OCI-LY3 (cell line): ENCODE results near the gene EML1.
A peak's percentile ranks its signal among the peaks of the same experiment; 100 is the strongest.

Experiments used
- H2AFZ ChIP-seq: fragments of 200-600, 300-600 bp; shearing (Covaris generic); 2 replicates; pipeline ENCODE4 v1.6.0; 2014; ENCODE audit warnings: antibody characterized with exemption, low read depth, low read length
- H3K27ac ChIP-seq: fragments of 200-600, 300-600 bp; sonication (generic); 2 replicates; pipeline ENCODE4 v1.5.1; 2014; ENCODE audit warnings: mild to moderate bottlenecking, low read length, moderate library complexity, mixed read lengths
- H3K27me3 ChIP-seq: fragments of 200-600, 300-600 bp; sonication (generic); 2 replicates; pipeline ENCODE4 v1.6.1; 2014; ENCODE audit warnings: low read depth, low read length, mixed read lengths
- H3K36me3 ChIP-seq: fragments of 200-600, 300-600 bp; sonication (generic); replicated peaks from 2 replicates; pipeline ENCODE3; 2014; ENCODE audit warnings: low read depth, low read length, mixed read lengths
- H3K4me1 ChIP-seq: fragments of 300-600, 200-600 bp; sonication (generic); 2 replicates; pipeline ENCODE4 v1.6.1; 2014; ENCODE audit warnings: low read length, mixed read lengths
- H3K4me2 ChIP-seq: fragments of 200-600, 300-600 bp; sonication (generic); 2 replicates; pipeline ENCODE4 v1.6.1; 2014; ENCODE audit warnings: low read length, mixed read lengths
- H3K4me3 ChIP-seq: fragments of 300-600, 200-600 bp; sonication (generic); 2 replicates; pipeline ENCODE4 v1.5.1; 2014; ENCODE audit warnings: antibody characterized with exemption, mild to moderate bottlenecking, low read length, moderate library complexity
- H3K79me2 ChIP-seq: fragments of 300-600, 200-600 bp; shearing (Covaris generic); 2 replicates; pipeline ENCODE4 v1.6.1; 2014; ENCODE audit warnings: mild to moderate bottlenecking, low read length, mixed read lengths
- H3K9ac ChIP-seq: fragments of 300-600, 200-600 bp; shearing (Covaris generic); 2 replicates; pipeline ENCODE4 v1.6.0; 2014; ENCODE audit warnings: mild to moderate bottlenecking, low read length, moderate library complexity
- H3K9me3 ChIP-seq: fragments of 200-600, 300-600 bp; shearing (Covaris generic); 2 replicates; pipeline ENCODE4 v1.6.1; 2014; ENCODE audit warnings: low read length, mixed read lengths; ENCODE audit not compliant: insufficient read depth
- H4K20me1 ChIP-seq: fragments of 200-600, 300-600 bp; sonication (generic); 2 replicates; pipeline ENCODE4 v1.6.1; 2016; ENCODE audit warnings: low read length, mixed read lengths; ENCODE audit not compliant: insufficient read depth
- CTCF ChIP-seq: fragments of 200-600, 300-600 bp; sonication (generic); IDR thresholded peaks from 2 replicates; pipeline ENCODE4 v1.5.1; 2014; ENCODE audit warnings: antibody characterized with exemption, low read length, low read depth
- EZH2phosphoT487 ChIP-seq: fragments of 200-600 bp; shearing (Covaris generic); IDR thresholded peaks from 2 replicates; pipeline ENCODE4 v1.6.1; 2018; ENCODE audit warnings: antibody characterized with exemption, mixed run types, low read depth

The EML1 gene

GRCh38 chr14:99789581-99789980 lies 3.6 kb upstream of the EML1 start:
- no peaks in the 10 kb centered on the region for H3K9me3 ChIP-seq
- H3K4me1 ChIP-seq: peaks cover 9% of the 10 kb centered on the region
- no peaks in the 10 kb centered on the region for H3K27me3 ChIP-seq
- no peak overlapping the region for H3K27ac ChIP-seq
- H3K9ac ChIP-seq: no peak overlapping the region
- H3K36me3 ChIP-seq: no peaks in the 10 kb centered on the region
- no peak overlapping the region for H2AFZ ChIP-seq
- no peak overlapping the region for H3K4me3 ChIP-seq
- peak overlapping the region; percentile 23; the same call in 1 of the 2 replicates for H3K4me2 ChIP-seq
- H4K20me1 ChIP-seq: 0 out of 2 replicates have a peak, but pooled peaks cover under 1% of the 10 kb centered on the region
- H3K79me2 ChIP-seq: peaks cover 12% of the 10 kb centered on the region
- TF ChIP-seq EZH2phosphoT487 (no peak), CTCF (no peak)

GRCh38 chr14:99790201-99790977 lies 2.8 kb upstream of the EML1 start:
- no peaks in the 10 kb centered on the region for H3K9me3 ChIP-seq
- no peak overlapping the region for H2AFZ ChIP-seq
- H3K9ac ChIP-seq: no peak overlapping the region
- TF ChIP-seq EZH2phosphoT487 (no peak), CTCF (no peak)
- no peaks in the 10 kb centered on the region for H3K27me3 ChIP-seq
- peaks cover 20% of the 10 kb centered on the region for H3K79me2 ChIP-seq
- no peak overlapping the region for H3K27ac ChIP-seq
- peaks cover 18% of the 10 kb centered on the region for H3K4me1 ChIP-seq
- H4K20me1 ChIP-seq: 0 out of 2 replicates have a peak, but pooled peaks cover 7% of the 10 kb centered on the region
- no peak overlapping the region for H3K4me3 ChIP-seq
- H3K4me2 ChIP-seq: no peak overlapping the region
- H3K36me3 ChIP-seq: no peaks in the 10 kb centered on the region

- TF ChIP-seq CTCF (no peak), EZH2phosphoT487 (no peak)
- Histone ChIP-seq H3K27me3 (no peaks in the 10 kb centered on the region), H3K79me2 (peaks cover 26% of the 10 kb centered on the region), H3K4me1 (peaks cover 20% of the 10 kb centered on the region), H2AFZ (no peak overlapping the region), H3K27ac (no peak overlapping the region), H3K9ac (no peak overlapping the region), H3K4me3 (no peak overlapping the region), H3K36me3 (peaks cover 3% of the 10 kb centered on the region), H4K20me1 (0 out of 2 replicates have a peak, but pooled peaks cover 11% of the 10 kb centered on the region), H3K4me2 (no peak overlapping the region), H3K9me3 (no peaks in the 10 kb centered on the region)
Observed at GRCh38 chr14:99790978-99791376, 2.2 kb upstream of the EML1 start.

- peaks cover 7% of the 10 kb centered on the region for H3K36me3 ChIP-seq
- H3K4me1 ChIP-seq: peaks cover 20% of the 10 kb centered on the region
- no peak overlapping the region for H3K4me2 ChIP-seq
- H2AFZ ChIP-seq: no peak overlapping the region
- no peak overlapping the region for H3K27ac ChIP-seq
- no peaks in the 10 kb centered on the region for H3K27me3 ChIP-seq
- 0 out of 2 replicates have a peak, but pooled peaks cover 11% of the 10 kb centered on the region for H4K20me1 ChIP-seq
- H3K9ac ChIP-seq: no peak overlapping the region
- H3K4me3 ChIP-seq: no peak overlapping the region
- peaks cover 33% of the 10 kb centered on the region for H3K79me2 ChIP-seq
- H3K9me3 ChIP-seq: no peaks in the 10 kb centered on the region
- TF ChIP-seq CTCF (no peak), EZH2phosphoT487 (no peak)
Observed at GRCh38 chr14:99791476-99792209, 1.6 kb upstream of the EML1 start.
